ENCODE results near the gene NDST3. TPM values are rescaled to one million over a fixed set of nuclear protein-coding genes. Genes with fewer than 3 reads are reported as not detected.

NDST3 gene
- polyA plus RNA-seq, 2 of the 4 experiments (the other 2 are of a cell fraction): not detected

DNA sequence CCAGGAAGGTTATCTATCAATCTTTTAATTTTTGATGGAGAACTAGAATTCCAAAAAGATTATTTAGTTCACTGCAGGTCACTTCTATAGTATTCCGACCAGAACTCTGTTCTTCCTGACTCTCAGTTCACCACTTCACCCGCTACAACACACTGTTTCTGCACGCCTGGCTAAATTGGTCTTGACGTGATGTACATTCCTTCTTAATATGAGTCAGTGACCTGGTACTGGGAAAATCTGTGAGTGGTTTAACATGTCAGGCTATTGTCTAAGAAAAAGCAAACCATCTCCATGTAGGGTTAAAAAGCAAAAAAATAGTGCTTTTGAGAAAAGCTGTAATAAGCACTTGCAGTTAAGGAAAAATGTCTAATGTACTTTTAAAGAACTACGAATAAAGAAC lies 120.4 kb downstream of the NDST3 start:
- Histone ChIP-seq H3K4me1 (no peaks in the 10 kb centered on the region), H3K4me2 (no peak overlapping the region), H3K27ac (no peak overlapping the region), H3K4me3 (no peak overlapping the region), H3K9me3 (no peaks in the 10 kb centered on the region)
- ATAC-seq (no peak), DNase-seq (ENCODE audit: low read depth in 1 of 2, low spot score in 1 of 2) (no peak), FAIRE-seq (no peak)
- POLR2A ChIA-PET: no interaction called here
- CTCF ChIA-PET: no interaction called here
- TF ChIP-seq FOSB (CRISPR knock-in tag; IDR thresholded peaks at IDR 0.05) (no peak), KDM1A (IDR thresholded peaks at IDR 0.05; ENCODE audit: low read depth) (no peak), CTCF (IDR thresholded peaks at IDR 0.05) (no peak), CEBPB (IDR thresholded peaks at IDR 0.05) (no peak), CBX2 (IDR thresholded peaks at IDR 0.05; ENCODE audit: borderline replicate concordance, low read depth) (no peak), EHMT2 (IDR thresholded peaks at IDR 0.05; ENCODE audit: low read depth) (no peak), RAD21 (conservative IDR thresholded peaks at IDR 0.05 in 1 of 2, IDR thresholded peaks at IDR 0.05 in 1 of 2) (no peak), RFX5 (IDR thresholded peaks at IDR 0.05) (no peak), HOXB13 (CRISPR knock-in tag; IDR thresholded peaks at IDR 0.05; ENCODE audit: low read depth) (no peak), NFE2L2 (conservative IDR thresholded peaks at IDR 0.05; ENCODE audit: low read length) (no peak), ZC3H11A (IDR thresholded peaks at IDR 0.05) (no peak), NR3C1 (IDR thresholded peaks at IDR 0.05) (no peak), POLR2A (IDR thresholded peaks at IDR 0.05; ENCODE audit: low read length) (no peak), HOXB5 (CRISPR knock-in tag; IDR thresholded peaks at IDR 0.05) (no peak), NPAS2 (CRISPR knock-in tag; IDR thresholded peaks at IDR 0.05; ENCODE audit: borderline replicate concordance) (no peak), MYC (IDR thresholded peaks at IDR 0.05; ENCODE audit: borderline replicate concordance, low read length) (no peak)
- TF ChIP-seq, protein P1, sequence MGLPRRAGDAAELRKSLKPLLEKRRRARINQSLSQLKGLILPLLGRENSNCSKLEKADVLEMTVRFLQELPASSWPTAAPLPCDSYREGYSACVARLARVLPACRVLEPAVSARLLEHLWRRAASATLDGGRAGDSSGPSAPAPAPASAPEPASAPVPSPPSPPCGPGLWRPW (IDR thresholded peaks at IDR 0.05): no peak
- TF ChIP-seq, protein P2, sequence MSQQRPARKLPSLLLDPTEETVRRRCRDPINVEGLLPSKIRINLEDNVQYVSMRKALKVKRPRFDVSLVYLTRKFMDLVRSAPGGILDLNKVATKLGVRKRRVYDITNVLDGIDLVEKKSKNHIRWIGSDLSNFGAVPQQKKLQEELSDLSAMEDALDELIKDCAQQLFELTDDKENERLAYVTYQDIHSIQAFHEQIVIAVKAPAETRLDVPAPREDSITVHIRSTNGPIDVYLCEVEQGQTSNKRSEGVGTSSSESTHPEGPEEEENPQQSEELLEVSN (IDR thresholded peaks at IDR 0.05; ENCODE audit: borderline replicate concordance, low read depth): no peak
- 36% methylated on average over 5 of the region's 5 CpGs for WGBS (ENCODE audit: missing lambda C conversion rate)

DNA sequence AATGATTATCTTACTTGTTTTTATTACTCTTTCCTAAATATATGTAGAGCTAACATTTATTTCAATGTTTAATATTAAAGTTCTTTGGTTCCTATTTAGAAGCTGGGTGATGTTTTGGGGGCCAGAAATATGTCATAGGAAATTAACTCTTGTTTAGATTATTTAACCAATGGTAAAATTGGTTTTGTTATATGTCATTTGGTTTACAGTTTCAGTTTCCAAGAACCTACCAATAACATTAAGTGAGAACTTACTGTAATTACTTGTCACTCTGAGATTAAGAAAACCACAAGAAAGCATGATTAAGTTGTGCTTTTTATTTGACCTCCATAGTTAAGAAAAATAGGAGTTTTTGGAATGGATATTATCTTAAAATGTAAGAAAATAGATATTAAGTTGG lies 121.2 kb downstream of the NDST3 start:
- H3K4me1 ChIP-seq: no peaks in the 10 kb centered on the region
- no peak for FAIRE-seq
- no peak for ATAC-seq
- H3K4me2 ChIP-seq: no peak overlapping the region
- ChIA-PET CTCF (no interaction called here), POLR2A (no interaction called here)
- H3K4me3 ChIP-seq: no peak overlapping the region
- no peak for DNase-seq (ENCODE audit: low read depth in 1 of 2, low spot score in 1 of 2)
- no peaks in the 10 kb centered on the region for H3K9me3 ChIP-seq
- H3K27ac ChIP-seq: no peak overlapping the region
- TF ChIP-seq HEYL (CRISPR knock-in tag; IDR thresholded peaks at IDR 0.05) (no peak), REST (IDR thresholded peaks at IDR 0.05) (no peak), RNF2 (IDR thresholded peaks at IDR 0.05; ENCODE audit: borderline replicate concordance, low read depth) (no peak), GATA3 (IDR thresholded peaks at IDR 0.05; ENCODE audit: borderline replicate concordance) (no peak), RARB (CRISPR knock-in tag; IDR thresholded peaks at IDR 0.05) (no peak), MAZ (IDR thresholded peaks at IDR 0.05; ENCODE audit: borderline replicate concordance, low read depth, low read length) (no peak), HDAC2 (IDR thresholded peaks at IDR 0.05) (no peak), MAX (IDR thresholded peaks at IDR 0.05) (no peak), HMGXB4 (CRISPR knock-in tag; IDR thresholded peaks at IDR 0.05; ENCODE audit: borderline replicate concordance) (no peak), RFX5 (IDR thresholded peaks at IDR 0.05) (no peak), TFCP2L1 (CRISPR knock-in tag; IDR thresholded peaks at IDR 0.05) (no peak)
- TF ChIP-seq, protein P3, sequence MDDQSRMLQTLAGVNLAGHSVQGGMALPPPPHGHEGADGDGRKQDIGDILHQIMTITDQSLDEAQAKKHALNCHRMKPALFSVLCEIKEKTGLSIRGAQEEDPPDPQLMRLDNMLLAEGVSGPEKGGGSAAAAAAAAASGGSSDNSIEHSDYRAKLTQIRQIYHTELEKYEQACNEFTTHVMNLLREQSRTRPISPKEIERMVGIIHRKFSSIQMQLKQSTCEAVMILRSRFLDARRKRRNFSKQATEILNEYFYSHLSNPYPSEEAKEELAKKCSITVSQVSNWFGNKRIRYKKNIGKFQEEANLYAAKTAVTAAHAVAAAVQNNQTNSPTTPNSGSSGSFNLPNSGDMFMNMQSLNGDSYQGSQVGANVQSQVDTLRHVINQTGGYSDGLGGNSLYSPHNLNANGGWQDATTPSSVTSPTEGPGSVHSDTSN (IDR thresholded peaks at IDR 0.05): no peak
- TF ChIP-seq, protein P4, sequence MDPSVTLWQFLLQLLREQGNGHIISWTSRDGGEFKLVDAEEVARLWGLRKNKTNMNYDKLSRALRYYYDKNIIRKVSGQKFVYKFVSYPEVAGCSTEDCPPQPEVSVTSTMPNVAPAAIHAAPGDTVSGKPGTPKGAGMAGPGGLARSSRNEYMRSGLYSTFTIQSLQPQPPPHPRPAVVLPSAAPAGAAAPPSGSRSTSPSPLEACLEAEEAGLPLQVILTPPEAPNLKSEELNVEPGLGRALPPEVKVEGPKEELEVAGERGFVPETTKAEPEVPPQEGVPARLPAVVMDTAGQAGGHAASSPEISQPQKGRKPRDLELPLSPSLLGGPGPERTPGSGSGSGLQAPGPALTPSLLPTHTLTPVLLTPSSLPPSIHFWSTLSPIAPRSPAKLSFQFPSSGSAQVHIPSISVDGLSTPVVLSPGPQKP (IDR thresholded peaks at IDR 0.05; ENCODE audit: low read depth, low read length): no peak

Measured in A549 (cell line).